ENCODE results near the gene TNIP1.

Gene TNIP1

DNA sequence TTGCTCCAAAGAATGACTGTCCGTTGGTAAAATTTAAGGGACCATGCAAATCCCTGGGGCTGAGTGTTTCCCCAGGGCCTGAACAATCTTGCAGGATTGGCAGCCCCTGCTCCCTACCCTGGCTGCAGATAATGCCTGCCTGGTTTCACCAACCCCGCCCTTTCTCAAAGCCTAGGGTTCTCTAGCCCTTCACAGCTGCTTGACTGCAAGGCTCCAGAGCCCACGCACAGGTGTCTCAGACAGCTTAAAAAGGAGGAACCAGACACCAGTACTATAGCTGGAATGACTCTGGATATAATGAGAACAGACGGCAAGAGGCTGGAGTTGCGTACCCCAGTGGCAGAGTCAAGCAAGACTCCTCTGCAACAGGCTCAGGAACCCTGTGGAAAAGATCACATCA lies 25.2 kb upstream of the TNIP1 start:
- Histone ChIP-seq H4K20me1 (ENCODE audit: insufficient read depth, low read length) (no peaks in the 10 kb centered on the region), H3K4me2 (ENCODE audit: insufficient read depth, low read length) (no peak overlapping the region), H3K36me3 (ENCODE audit: insufficient read depth, low read length) (peaks cover 91% of the 10 kb centered on the region), H3K27ac (ENCODE audit: low read length) (no peak overlapping the region), H3K27me3 (ENCODE audit: insufficient read depth, low read length, poor library complexity) (no peaks in the 10 kb centered on the region), H2AFZ (ENCODE audit: low read depth, low read length) (no peak overlapping the region), H3K4me1 (ENCODE audit: insufficient read depth, low read length) (no peaks in the 10 kb centered on the region), H3K4me3 (ENCODE audit: low read depth in 1 of 2, low read length in 2 of 2) (no peak overlapping the region), H3K79me2 (ENCODE audit: insufficient read depth, low read length) (no peaks in the 10 kb centered on the region), H3K9me3 (ENCODE audit: insufficient read depth, low read length, severe bottlenecking) (no peaks in the 10 kb centered on the region), H3K9ac (ENCODE audit: low read depth, low read length) (no peak overlapping the region)
- no peak for DNase-seq
- TF ChIP-seq EZH2 (IDR thresholded peaks at IDR 0.05; ENCODE audit: borderline replicate concordance, low read depth, low read length, severe bottlenecking), result no peak
- TF ChIP-seq, protein P1, sequence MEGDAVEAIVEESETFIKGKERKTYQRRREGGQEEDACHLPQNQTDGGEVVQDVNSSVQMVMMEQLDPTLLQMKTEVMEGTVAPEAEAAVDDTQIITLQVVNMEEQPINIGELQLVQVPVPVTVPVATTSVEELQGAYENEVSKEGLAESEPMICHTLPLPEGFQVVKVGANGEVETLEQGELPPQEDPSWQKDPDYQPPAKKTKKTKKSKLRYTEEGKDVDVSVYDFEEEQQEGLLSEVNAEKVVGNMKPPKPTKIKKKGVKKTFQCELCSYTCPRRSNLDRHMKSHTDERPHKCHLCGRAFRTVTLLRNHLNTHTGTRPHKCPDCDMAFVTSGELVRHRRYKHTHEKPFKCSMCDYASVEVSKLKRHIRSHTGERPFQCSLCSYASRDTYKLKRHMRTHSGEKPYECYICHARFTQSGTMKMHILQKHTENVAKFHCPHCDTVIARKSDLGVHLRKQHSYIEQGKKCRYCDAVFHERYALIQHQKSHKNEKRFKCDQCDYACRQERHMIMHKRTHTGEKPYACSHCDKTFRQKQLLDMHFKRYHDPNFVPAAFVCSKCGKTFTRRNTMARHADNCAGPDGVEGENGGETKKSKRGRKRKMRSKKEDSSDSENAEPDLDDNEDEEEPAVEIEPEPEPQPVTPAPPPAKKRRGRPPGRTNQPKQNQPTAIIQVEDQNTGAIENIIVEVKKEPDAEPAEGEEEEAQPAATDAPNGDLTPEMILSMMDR (IDR thresholded peaks at IDR 0.05; ENCODE audit: borderline replicate concordance, extremely low read depth, low read length, poor library complexity, severe bottlenecking), result no peak
- ATAC-seq (ENCODE audit: insufficient read depth, low read depth), result no peak

DNA sequence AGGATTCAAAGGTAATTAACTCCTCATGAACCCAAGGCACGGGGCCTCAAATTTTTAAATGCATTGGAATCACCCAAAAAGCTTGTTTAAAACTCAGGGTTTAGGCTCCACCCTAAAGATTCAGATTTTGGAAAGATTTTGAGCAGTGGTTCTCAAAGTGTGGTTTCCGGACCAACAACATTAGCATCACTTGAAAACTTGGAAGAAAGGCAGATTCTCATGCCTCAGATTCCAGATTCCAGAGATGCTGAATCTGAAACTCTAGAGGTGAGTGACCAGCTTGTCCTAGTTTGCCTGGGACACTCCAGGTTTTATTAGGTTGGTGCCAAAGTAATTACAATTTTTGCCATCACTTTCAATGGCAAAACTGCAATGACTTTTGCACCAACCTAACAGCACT lies 24.7 kb upstream of the TNIP1 start:
- TF ChIP-seq EZH2 (IDR thresholded peaks at IDR 0.05; ENCODE audit: borderline replicate concordance, low read depth, low read length, severe bottlenecking), result no peak
- TF ChIP-seq, protein P1 (IDR thresholded peaks at IDR 0.05; ENCODE audit: borderline replicate concordance, extremely low read depth, low read length, poor library complexity, severe bottlenecking), result no peak
- H3K36me3 ChIP-seq (ENCODE audit: insufficient read depth, low read length), result peaks cover 88% of the 10 kb centered on the region
- no peak overlapping the region for H2AFZ ChIP-seq (ENCODE audit: low read depth, low read length)
- DNase-seq (no peak), ATAC-seq (ENCODE audit: insufficient read depth, low read depth) (no peak)
- no peaks in the 10 kb centered on the region for H3K4me1 ChIP-seq (ENCODE audit: insufficient read depth, low read length)
- H3K4me2 ChIP-seq (ENCODE audit: insufficient read depth, low read length), result no peak overlapping the region
- H3K27me3 ChIP-seq (ENCODE audit: insufficient read depth, low read length, poor library complexity), result no peaks in the 10 kb centered on the region
- H4K20me1 ChIP-seq (ENCODE audit: insufficient read depth, low read length), result no peaks in the 10 kb centered on the region
- H3K79me2 ChIP-seq (ENCODE audit: insufficient read depth, low read length), result no peaks in the 10 kb centered on the region
- H3K27ac ChIP-seq (ENCODE audit: low read length), result no peak overlapping the region
- H3K4me3 ChIP-seq (ENCODE audit: low read depth in 1 of 2, low read length in 2 of 2), result no peak overlapping the region
- H3K9me3 ChIP-seq (ENCODE audit: insufficient read depth, low read length, severe bottlenecking), result no peaks in the 10 kb centered on the region
- H3K9ac ChIP-seq (ENCODE audit: low read depth, low read length), result no peak overlapping the region

DNA sequence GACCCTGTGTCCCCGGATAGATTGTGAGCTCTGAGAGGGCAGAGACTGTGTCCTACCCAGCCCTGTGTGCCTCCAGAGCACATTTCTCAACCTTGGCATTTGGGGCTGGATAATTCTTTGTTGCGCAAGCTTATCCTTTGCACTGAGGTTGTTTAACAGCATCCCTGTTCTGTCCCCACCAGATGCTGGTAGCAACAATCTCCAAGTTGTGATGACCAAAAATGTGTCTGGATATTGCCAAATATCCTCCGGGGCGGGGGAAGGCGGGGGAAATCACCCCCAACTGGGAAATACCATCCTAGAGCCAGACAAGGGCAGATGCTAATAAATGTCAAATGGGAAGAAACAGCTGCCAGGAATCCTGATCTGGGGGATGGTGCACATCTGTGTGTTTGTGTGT lies 24.0 kb upstream of the TNIP1 start:
- DNase-seq (no peak), ATAC-seq (ENCODE audit: insufficient read depth, low read depth) (no peak)
- peaks cover 80% of the 10 kb centered on the region for H3K36me3 ChIP-seq (ENCODE audit: insufficient read depth, low read length)
- H3K27me3 ChIP-seq (ENCODE audit: insufficient read depth, low read length, poor library complexity), result no peaks in the 10 kb centered on the region
- TF ChIP-seq, protein P1 (IDR thresholded peaks at IDR 0.05; ENCODE audit: borderline replicate concordance, extremely low read depth, low read length, poor library complexity, severe bottlenecking), result no peak
- no peak for TF ChIP-seq EZH2 (IDR thresholded peaks at IDR 0.05; ENCODE audit: borderline replicate concordance, low read depth, low read length, severe bottlenecking)
- no peaks in the 10 kb centered on the region for H3K9me3 ChIP-seq (ENCODE audit: insufficient read depth, low read length, severe bottlenecking)
- no peak overlapping the region for H2AFZ ChIP-seq (ENCODE audit: low read depth, low read length)
- no peak overlapping the region for H3K9ac ChIP-seq (ENCODE audit: low read depth, low read length)
- H3K79me2 ChIP-seq (ENCODE audit: insufficient read depth, low read length), result no peaks in the 10 kb centered on the region
- no peak overlapping the region for H3K27ac ChIP-seq (ENCODE audit: low read length)
- no peak overlapping the region for H3K4me3 ChIP-seq (ENCODE audit: low read depth in 1 of 2, low read length in 2 of 2)
- H4K20me1 ChIP-seq (ENCODE audit: insufficient read depth, low read length), result no peaks in the 10 kb centered on the region
- no peaks in the 10 kb centered on the region for H3K4me1 ChIP-seq (ENCODE audit: insufficient read depth, low read length)
- no peak overlapping the region for H3K4me2 ChIP-seq (ENCODE audit: insufficient read depth, low read length)

DNA sequence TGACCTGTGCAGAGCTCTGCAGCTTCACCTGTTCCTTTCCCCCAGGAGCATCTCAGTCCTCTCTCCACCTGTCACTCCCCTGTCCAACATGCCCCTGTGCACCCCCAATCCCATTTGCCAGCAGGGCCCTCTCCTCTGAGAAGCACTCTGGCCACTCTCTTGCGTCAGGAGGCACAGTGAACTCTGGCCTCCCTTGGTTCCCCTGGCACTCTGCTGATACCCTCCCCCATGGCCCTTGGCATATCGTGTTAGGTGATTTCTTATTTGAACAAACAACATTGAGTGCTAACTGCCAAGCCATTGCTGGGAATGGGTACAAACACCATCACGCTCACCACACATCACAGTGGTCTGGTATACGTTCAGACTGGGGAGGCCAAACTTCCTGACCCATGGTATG lies 20.9 kb upstream of the TNIP1 start:
- H3K9me3 ChIP-seq (ENCODE audit: insufficient read depth, low read length, severe bottlenecking), result no peaks in the 10 kb centered on the region
- H3K4me2 ChIP-seq (ENCODE audit: insufficient read depth, low read length), result no peak overlapping the region
- H3K27me3 ChIP-seq (ENCODE audit: insufficient read depth, low read length, poor library complexity), result no peaks in the 10 kb centered on the region
- H3K4me1 ChIP-seq (ENCODE audit: insufficient read depth, low read length), result no peaks in the 10 kb centered on the region
- H3K27ac ChIP-seq (ENCODE audit: low read length), result no peak overlapping the region
- H4K20me1 ChIP-seq (ENCODE audit: insufficient read depth, low read length), result no peaks in the 10 kb centered on the region
- H3K9ac ChIP-seq (ENCODE audit: low read depth, low read length), result no peak overlapping the region
- H3K79me2 ChIP-seq (ENCODE audit: insufficient read depth, low read length), result no peaks in the 10 kb centered on the region
- TF ChIP-seq, protein P1 (IDR thresholded peaks at IDR 0.05; ENCODE audit: borderline replicate concordance, extremely low read depth, low read length, poor library complexity, severe bottlenecking), result no peak
- no peak for TF ChIP-seq EZH2 (IDR thresholded peaks at IDR 0.05; ENCODE audit: borderline replicate concordance, low read depth, low read length, severe bottlenecking)
- no peak for DNase-seq
- H3K4me3 ChIP-seq (ENCODE audit: low read depth in 1 of 2, low read length in 2 of 2), result no peak overlapping the region
- no peak overlapping the region for H2AFZ ChIP-seq (ENCODE audit: low read depth, low read length)
- H3K36me3 ChIP-seq (ENCODE audit: insufficient read depth, low read length), result peaks cover 53% of the 10 kb centered on the region
- ATAC-seq (ENCODE audit: insufficient read depth, low read depth), result no peak

Measured in DND-41 (cell line).